NCI-H128 (cell line): Measurements from ENCODE around the gene NR6A1.

Experiments
- DNase-seq: peaks from one replicate; lab custom pipeline; 2025; ENCODE audit not compliant: unreplicated experiment; lab: John Stamatoyannopoulos, UW

NR6A1 gene

GRCh38 chr9:124590889-124591641 is 180.0 kb downstream of the NR6A1 start:
- no peak for DNase-seq

DNA sequence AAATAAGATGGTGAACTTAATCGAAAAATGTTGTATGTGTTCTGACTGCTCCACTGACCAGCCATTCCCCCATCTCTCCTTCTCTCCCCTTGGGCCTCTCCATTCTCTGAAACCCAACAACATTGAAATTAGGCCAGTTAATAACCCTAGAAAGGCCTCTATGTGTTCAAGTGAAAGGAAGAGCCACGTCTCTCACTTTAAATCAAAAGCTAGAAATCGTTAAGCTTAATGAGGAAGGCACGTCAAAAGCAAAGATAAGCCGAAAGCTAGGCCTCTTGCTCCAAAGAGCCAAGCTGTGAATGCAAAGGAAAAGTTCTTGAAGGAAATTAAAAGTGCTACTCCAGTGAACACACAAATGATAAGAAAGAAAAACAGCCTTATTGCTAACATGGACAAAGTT is 186.5 kb downstream of the NR6A1 start:
- DNase-seq, result no peak

DNA sequence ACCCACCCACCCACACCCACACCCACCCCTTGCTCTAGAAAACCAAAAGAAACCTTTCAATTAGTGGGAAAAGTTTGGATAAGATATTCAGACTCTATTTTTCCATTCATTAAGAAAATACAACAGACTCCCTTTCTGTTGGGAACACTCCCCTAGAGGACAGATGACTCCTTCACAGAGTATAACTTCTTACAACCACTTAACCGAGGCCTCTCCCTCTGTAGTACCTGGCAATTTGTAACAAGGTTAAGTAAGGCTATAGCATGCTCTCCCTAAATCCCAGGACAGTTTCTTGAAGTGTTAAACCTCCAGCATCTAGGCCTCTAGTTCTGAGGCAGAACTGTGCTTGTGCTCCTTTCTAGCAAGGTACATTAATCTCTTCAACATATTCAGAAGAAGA is 188.0 kb downstream of the NR6A1 start:
- no peak for DNase-seq

DNA sequence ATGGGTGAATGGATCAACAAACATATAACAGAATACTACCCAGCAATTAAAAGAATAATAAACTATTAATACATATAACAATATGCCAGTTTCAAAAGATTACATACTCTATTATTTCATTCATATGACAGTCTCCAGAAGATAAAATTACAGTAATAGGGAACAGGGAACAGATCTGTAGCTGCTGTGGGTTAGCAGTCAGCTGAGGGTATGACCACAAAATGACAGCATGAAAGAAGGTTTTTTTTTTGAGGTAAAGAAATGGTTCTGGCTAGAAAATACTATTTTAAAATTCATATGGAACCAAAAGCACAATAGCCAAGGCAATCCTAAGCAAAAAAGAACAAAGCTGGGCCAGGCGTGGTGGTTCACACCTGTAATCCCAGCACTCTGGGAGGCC is 190.9 kb downstream of the NR6A1 start:
- DNase-seq, result no peak

- no peak for DNase-seq
Measured at GRCh38 chr9:124576751-124577150, 194.4 kb downstream of the NR6A1 start.

DNA sequence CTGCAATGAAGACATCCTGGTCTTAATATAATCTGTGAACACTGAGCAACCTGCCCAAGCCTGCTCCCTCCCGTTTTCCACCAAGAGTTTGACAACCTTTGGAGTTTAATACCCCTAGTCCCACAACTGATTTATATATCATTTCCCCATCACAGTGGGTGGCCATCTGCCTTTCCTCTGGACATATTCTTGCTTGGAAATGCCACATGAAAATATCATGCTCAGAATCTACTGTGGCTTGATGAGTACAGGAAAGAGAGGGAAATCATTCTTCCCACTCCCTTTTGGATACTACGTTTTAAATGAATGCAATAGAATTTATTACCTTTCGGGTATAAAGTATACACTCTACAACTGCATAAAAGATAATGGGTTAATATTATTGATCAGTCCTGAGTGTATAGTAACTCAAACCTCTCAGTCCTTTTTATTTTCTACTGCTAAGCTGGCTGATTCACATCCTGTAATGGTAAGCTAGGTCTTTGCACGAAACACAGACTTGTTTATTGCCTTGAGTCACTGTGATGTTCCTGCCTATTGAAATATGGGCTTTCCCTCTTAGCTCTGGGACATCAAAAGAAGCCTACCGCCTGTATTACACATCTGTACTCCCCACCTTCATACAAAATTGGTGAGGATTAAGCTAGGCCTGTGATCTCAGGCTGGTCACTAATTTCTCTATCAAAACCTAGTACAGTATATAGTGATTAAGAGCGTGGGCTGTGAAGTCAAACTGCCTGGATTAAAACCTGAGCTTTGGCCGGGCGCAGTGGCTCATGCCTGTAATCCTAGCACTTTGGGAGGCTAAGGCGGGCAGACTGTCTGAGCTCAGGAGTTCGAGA is 196.4 kb downstream of the NR6A1 start:
- DNase-seq, result no peak

GRCh38 chr9:124570942-124571666 is 200.0 kb downstream of the NR6A1 start:
- DNase-seq, result no peak

GRCh38 chr9:124569942-124570341 is 201.2 kb downstream of the NR6A1 start:
- DNase-seq, result no peak

DNA sequence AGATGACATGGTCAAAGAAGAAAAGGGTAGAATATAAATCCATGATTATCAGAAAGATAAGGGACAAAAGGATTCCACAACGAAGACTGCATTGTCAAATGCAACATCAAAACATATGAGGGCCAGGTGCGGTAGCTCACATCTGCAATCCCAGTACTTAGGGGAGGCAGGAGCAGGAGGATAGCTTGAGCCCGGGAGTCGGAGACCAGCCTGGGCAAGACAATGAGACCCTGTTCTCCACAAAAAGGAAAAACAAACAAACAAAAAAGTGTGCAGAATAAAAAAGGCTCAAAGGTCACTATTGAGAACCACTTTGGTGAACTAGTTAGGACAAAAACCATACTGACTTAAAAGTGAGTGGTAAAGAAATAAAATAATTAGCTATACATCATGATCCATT is 203.7 kb downstream of the NR6A1 start:
- DNase-seq, result no peak

DNA sequence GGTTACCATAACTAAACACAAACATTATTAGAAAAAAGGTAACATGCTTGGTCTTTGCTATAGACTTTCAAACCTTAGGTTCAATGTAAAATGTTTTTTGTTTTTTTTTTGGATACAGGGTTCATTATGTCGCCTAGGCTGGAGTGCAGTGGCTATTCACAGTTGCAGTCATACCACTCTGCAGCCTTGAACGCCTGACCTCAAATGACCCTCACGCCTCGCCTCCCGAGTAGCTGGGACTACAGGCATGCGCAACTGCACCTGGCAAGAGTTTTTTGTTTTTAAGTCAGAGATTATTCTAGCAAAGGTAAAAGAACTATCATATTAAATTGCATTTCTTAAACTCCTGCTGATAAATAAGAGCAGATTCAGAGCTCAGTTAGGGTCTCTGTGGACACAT is 208.8 kb downstream of the NR6A1 start:
- no peak for DNase-seq

DNA sequence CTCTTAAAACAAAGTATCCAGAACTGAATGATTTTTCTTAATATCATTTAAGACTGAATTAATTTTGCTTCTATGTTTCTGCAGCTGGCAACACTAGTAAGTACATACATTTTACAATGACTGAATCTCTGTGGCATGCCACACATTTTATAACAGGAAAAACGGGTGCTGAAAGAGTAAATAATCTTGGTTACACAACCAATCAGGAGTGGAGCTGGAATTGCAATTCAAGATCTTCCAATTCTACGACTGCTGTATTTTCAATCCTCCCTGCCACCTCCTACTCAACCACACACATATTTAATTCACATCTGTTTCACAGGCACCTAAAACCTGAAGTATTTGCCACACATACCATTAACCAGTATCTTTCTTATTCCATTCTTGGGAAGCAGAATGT is 211.2 kb downstream of the NR6A1 start:
- no peak for DNase-seq

DNA sequence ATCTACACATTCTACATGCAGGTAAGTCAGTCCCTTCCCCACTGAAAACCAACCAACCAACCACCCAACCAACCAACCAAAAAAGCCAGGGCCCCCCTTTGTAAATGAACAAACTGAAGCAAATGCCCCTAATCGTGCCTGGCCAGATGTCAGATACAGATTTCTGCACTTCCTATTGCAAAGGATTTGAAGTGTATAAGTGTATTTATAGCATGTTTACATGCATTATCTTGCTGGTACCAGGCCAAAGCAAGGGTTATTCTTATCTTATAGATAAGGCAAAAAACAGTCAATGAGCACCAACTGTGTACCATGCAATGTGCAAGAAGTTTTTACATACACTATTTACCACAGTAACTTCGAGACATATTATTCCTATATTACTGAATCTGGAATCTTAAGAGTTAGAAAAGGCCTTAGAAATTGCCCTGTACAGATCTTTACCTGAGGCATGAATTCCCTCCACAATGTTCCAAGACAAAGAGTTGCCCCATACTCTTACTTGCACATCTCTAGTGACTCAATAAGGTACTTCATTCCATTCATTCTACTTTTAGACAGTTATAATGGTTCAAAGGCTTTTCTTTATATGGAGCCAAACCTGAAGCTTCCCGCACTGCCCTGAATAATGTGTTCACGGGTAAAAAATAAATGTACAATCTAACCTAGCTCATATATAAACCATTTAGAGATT is 212.2 kb downstream of the NR6A1 start:
- DNase-seq, result no peak

DNA sequence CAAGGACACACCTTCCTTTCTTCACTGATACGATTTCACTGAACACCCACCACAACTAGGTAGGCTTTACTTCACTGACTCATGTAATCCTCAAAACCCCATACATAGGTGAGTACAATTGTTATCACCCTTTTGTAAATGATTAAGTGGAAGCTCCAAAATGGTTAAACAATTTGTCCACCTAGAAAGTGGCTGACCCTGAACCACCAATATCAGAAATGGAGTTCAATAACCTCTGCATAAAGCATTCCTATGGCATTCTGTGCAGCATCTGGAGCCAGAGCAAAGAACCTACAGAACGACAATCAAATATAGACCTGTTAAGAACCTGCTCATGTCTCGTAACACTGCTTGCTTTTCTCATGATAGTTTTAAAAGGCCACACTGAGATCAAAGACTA is 213.2 kb downstream of the NR6A1 start:
- DNase-seq, result no peak

GRCh38 chr9:124555043-124555442 is 216.1 kb downstream of the NR6A1 start:
- DNase-seq, result no peak

GRCh38 chr9:124553738-124554137 is 217.4 kb downstream of the NR6A1 start:
- no peak for DNase-seq

DNA sequence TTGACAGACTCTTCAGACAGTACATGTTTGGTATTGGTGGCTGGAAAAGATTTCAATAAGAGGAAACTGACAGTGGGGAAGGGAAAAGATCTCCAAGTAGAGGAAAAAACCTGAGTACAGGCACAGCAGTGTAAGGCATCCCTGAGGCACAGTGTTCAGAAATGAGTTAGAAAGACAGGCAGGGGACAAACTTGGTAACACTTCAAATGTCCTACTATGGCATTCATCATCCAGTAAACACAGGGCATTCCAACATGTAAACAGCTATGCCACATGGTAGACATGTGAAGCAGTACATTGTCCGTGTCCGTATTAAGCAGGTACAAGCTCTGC is 218.9 kb downstream of the NR6A1 start:
- DNase-seq, result no peak

GRCh38 chr9:124551472-124552272 is 219.4 kb downstream of the NR6A1 start:
- DNase-seq, result no peak

GRCh38 chr9:124550072-124550471 is 221.0 kb downstream of the NR6A1 start:
- no peak for DNase-seq

DNA sequence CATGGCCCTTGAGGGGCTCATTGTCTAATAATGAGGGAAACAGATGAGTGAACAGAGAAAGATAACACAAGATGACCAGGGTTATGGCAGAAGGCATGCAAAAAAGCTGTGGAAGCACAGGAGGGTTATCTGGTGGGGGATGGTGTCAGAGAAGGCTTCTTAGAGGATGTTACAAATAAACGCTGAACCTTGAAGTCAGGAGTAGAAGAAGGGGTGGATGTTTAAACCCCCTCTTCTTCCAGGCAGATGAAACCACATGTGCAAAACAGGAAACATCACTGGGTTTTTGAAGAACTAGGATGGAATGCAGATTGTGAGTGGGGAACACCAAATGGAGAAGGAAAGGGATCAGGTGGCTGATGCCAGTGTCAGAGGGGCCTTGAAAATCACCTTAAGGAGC is 222.1 kb downstream of the NR6A1 start:
- no peak for DNase-seq

DNA sequence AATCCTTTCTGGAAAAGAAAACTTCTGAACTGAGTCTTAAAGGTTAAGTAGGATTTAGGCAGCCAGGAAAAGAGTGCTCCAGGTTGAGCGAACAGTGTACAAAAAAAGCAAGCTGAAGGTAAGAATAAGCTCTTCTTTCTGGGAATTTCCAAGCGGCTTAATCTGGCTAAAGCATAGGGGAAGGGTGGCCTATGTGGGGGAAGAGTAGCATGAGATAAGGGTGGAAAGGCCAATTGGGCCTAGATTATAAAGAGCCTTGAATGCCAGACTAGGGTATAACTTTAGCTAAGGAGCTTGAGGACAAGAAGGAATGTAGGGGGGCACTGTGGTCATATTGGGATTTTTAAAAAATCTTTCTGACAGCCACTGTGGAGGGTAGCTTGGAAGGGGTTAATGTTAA is 226.6 kb downstream of the NR6A1 start:
- DNase-seq, result no peak

DNA sequence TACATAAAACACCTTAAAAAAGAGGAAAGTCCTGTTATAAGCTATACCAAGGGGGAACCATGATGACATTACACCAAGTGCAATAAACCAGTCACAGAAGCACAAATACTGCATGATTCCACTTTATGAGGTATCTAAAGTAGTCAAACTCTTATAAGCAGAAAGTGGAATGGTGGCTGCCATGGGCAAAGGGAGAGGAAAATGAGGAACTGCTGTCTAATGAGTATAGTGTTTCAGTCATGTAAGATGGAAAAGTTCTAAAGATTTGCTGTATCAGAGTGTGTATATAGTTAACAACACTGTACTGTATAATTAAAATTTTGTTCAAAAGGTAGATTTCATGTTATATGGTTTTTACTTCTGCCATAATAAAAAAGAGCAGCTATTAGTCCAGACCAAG is 229.3 kb downstream of the NR6A1 start:
- no peak for DNase-seq
